ENCODE measurements around the gene APEX1.

DNA sequence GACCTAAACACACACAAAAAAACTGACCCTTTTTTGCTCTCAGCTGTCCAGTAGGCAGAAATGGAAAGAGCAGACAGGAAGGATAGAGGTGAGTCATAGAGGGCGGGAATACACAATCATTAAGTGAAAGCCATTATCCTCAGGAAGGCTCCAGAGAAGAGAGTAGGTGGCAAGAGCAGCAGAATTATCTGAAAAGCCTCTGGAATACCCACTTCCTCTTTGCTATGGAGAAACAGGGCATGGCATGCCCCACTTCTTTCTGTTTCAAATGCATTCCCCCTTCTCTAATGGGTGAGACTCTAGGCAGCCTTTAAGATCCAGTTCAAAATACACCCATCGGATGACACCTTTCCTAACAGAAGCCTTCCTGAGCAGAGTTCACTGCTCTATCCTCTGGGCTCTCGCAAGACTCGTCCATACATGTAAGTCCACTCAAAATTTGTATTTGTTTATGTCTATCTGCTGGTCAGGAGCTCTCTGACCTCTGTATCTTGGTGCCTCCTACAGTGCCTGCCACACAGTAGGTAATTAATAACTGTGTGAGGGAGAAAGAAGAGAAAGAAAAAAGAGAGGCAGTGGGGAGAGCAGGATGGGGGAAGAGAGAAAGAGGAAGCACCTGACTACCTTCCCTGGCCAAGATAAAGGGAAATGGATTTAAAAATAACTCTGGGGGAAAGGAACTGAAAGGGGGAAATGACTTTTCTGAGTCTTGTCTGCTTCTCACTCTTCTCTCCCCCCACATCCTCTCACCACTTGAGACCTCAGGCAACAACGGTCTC lies 27.6 kb upstream of the APEX1 start:
- TF ChIP-seq GATA2 (IDR thresholded peaks at IDR 0.05; ENCODE audit: low read depth, low read length) (no peak), GATA3 (IDR thresholded peaks at IDR 0.05; ENCODE audit: low read depth, low read length) (no peak)

All from SH-SY5Y (cell line).